NK-92 treated with Interleukin-12 subunit alpha and Interleukin-12 subunit beta, amount 100 ng/mL, for 24 hours (cell line): ENCODE data around the gene SNX13.

Experiments used
- DNase-seq: peaks from one replicate; lab custom pipeline; 2025; lab: John Stamatoyannopoulos, UW

The SNX13 gene

GRCh38 chr7:17940302-17940883 lies at the start of gene SNX13:
Gene SNX13, minus strand, starts transcription at chr7:17940494. Its CDS starts 199 bp downstream, at chr7:17940295.
- DNase-seq = peak; percentile 84

- no peak for DNase-seq
These were observed 49.3 kb upstream of the SNX13 start for GRCh38 chr7:17989546-17989945.

GRCh38 chr7:17988858-17989257 lies 48.6 kb upstream of the SNX13 start:
- no peak for DNase-seq

GRCh38 chr7:17988141-17988540 lies 47.8 kb upstream of the SNX13 start:
- no peak for DNase-seq

- DNase-seq = no peak
These were observed 46.6 kb upstream of the SNX13 start for GRCh38 chr7:17986851-17987250.

GRCh38 chr7:17985473-17986239 lies 45.4 kb upstream of the SNX13 start:
- no peak for DNase-seq

- no peak for DNase-seq
These were observed 44.0 kb upstream of the SNX13 start for GRCh38 chr7:17984288-17984687.

GRCh38 chr7:17983221-17984062 lies 43.1 kb upstream of the SNX13 start:
- no peak for DNase-seq

GRCh38 chr7:17976952-17977351 lies 36.7 kb upstream of the SNX13 start:
- no peak for DNase-seq

GRCh38 chr7:17971411-17971810 lies 31.1 kb upstream of the SNX13 start:
- DNase-seq = no peak

GRCh38 chr7:17968791-17969715 lies 28.8 kb upstream of the SNX13 start:
- no peak for DNase-seq

GRCh38 chr7:17966706-17967105 lies 26.4 kb upstream of the SNX13 start:
- DNase-seq = no peak

GRCh38 chr7:17965603-17966002 lies 25.3 kb upstream of the SNX13 start:
- no peak for DNase-seq

- DNase-seq = no peak
These were observed 23.0 kb upstream of the SNX13 start for GRCh38 chr7:17963281-17963680.

- DNase-seq = no peak
These were observed 22.4 kb upstream of the SNX13 start for GRCh38 chr7:17962652-17963051.

- no peak for DNase-seq
These were observed 17.6 kb upstream of the SNX13 start for GRCh38 chr7:17957871-17958270.

- no peak for DNase-seq
These were observed 12.1 kb upstream of the SNX13 start for GRCh38 chr7:17952387-17952786.

GRCh38 chr7:17951742-17952254 lies 11.5 kb upstream of the SNX13 start:
- DNase-seq = no peak

- no peak for DNase-seq
These were observed 8.4 kb upstream of the SNX13 start for GRCh38 chr7:17948526-17949238.

GRCh38 chr7:17947620-17948019 lies 7.3 kb upstream of the SNX13 start:
- no peak for DNase-seq

GRCh38 chr7:17946591-17946990 lies 6.3 kb upstream of the SNX13 start:
- DNase-seq = no peak
